CD4-positive, alpha-beta T cell (primary cell): ENCODE measurements around the gene TSPAN33. TPM values are rescaled to one million over a fixed set of nuclear protein-coding genes. Genes with fewer than 3 reads are reported as not detected.

Source experiments
- ATAC-seq: fragments of 200-7000 bp; cut with Tn5 transposase; one replicate; pipeline ENCODE4 v1.10.0; 2022; ENCODE audit warnings: mild to moderate bottlenecking; ENCODE audit not compliant: poor library complexity
- CTCF ChIA-PET: fragments of 350-600 bp; sonication (Branson Sonifier 250); formaldehyde crosslinking; loops from one replicate; lab custom pipeline; 2021; ENCODE audit warnings: antibody characterized with exemption, inconsistent platforms; lab: Charles Lee
- POLR2A ChIA-PET: fragments of 350-600 bp; sonication (Branson Sonifier 250); formaldehyde crosslinking; loops from one replicate; lab custom pipeline; 2021; ENCODE audit warnings: antibody characterized with exemption, inconsistent platforms; lab: Charles Lee
- DNase-seq, 14 experiments: peaks; one replicate each; pipeline ENCODE4 v3.0.0-alpha.2; 2013 to 2020; ENCODE audit warnings: mixed read lengths in 2 of 14
- H3K27ac ChIP-seq, 2 donors: one replicate each; pipeline versions ENCODE4 v1.5.1 to v1.7.0; 2013; ENCODE audit warnings: low read length in 2 of 2, low read depth in 1 of 2, mild to moderate bottlenecking in 1 of 2
- H3K27me3 ChIP-seq, 2 experiments: 1 replicate in 1 of 2; 2 replicates in 1 of 2; pipeline versions ENCODE4 v1.6.1 to v1.7.0; 2013; ENCODE audit warnings: low read length in 2 of 2, control low read depth in 1 of 2, mild to moderate bottlenecking in 1 of 2, moderate library complexity in 1 of 2; ENCODE audit not compliant: insufficient read depth in 2 of 2, control insufficient read depth in 1 of 2
- H3K36me3 ChIP-seq: one replicate; pipeline ENCODE4 v1.6.1; 2013; ENCODE audit warnings: low read length, control low read depth; ENCODE audit not compliant: insufficient read depth
- H3K4me1 ChIP-seq: one replicate; pipeline ENCODE4 v1.6.1; 2013; ENCODE audit warnings: low read length, control low read depth; ENCODE audit not compliant: insufficient read depth
- H3K4me3 ChIP-seq: one replicate; pipeline ENCODE4 v1.5.1; 2013; ENCODE audit warnings: mild to moderate bottlenecking, low read length, moderate library complexity
- H3K9me3 ChIP-seq, 2 experiments: 1 replicate in 1 of 2; 2 replicates in 1 of 2; pipeline versions ENCODE4 v1.6.1 to v1.7.0; 2013; ENCODE audit warnings: low read length in 2 of 2, mild to moderate bottlenecking in 2 of 2, control low read depth in 1 of 2, moderate library complexity in 1 of 2; ENCODE audit not compliant: control insufficient read depth in 1 of 2, insufficient read depth in 1 of 2
- H3K27ac Mint-ChIP-seq: one replicate; pipeline ENCODE4 v1.8.0; 2020; ENCODE audit warnings: mixed read lengths
- H3K27me3 Mint-ChIP-seq: one replicate; pipeline ENCODE4 v1.8.0; 2021; ENCODE audit warnings: mixed read lengths
- H3K36me3 Mint-ChIP-seq: one replicate; pipeline ENCODE4 v1.8.0; 2021; ENCODE audit warnings: low read depth, mixed read lengths
- H3K4me1 Mint-ChIP-seq: one replicate; pipeline ENCODE4 v1.8.0; 2021; ENCODE audit warnings: low read depth, mixed read lengths
- H3K4me3 Mint-ChIP-seq: one replicate; pipeline ENCODE4 v1.8.0; 2020; ENCODE audit warnings: mild to moderate bottlenecking, mixed read lengths
- H3K9me3 Mint-ChIP-seq: one replicate; pipeline ENCODE4 v1.8.0; 2020; ENCODE audit warnings: mixed read lengths
- CTCF ChIP-seq: fragments of 200-600 bp; IDR thresholded peaks from one replicate; pipeline ENCODE4 v1.8.0; 2022; ENCODE audit warnings: antibody characterized with exemption, mild to moderate bottlenecking
- intact Hi-C, 2 experiments: fragments of 100-400 bp; cut with DNase I in 1 of 2; cut with micrococcal nuclease in 1 of 2; formaldehyde crosslinking; loops; one replicate each; pipeline versions ENCODE4 v1.15.1 to v1.9.0; 2023 to 2025; cut with DNase I, micrococcal nuclease
- total RNA-seq, 174 experiments: library from RNA in 2 of 174; stranded (reverse) in 2 of 174; gene quantifications; one replicate each; pipeline ENCODE4 v1.2.3 and lab custom pipeline; 2021 to 2026

The TSPAN33 gene
- total RNA-seq, 2 experiments from 2014 or later, result 3.6 to 4.1 TPM

- ATAC-seq, result no peak
- no peaks in the 10 kb centered on the region for H3K36me3 Mint-ChIP-seq
- H3K27me3 Mint-ChIP-seq, result peaks cover 29% of the 10 kb centered on the region
- intact Hi-C loops, result no loop called here
- H3K9me3 Mint-ChIP-seq, result no peaks in the 10 kb centered on the region
- no peak overlapping the region for H3K27ac ChIP-seq
- H3K4me3 Mint-ChIP-seq, result no peak overlapping the region
- H3K9me3 ChIP-seq, result no peaks in the 10 kb centered on the region
- H3K4me1 Mint-ChIP-seq, result no peaks in the 10 kb centered on the region
- H3K36me3 ChIP-seq, result no peaks in the 10 kb centered on the region
- H3K4me3 ChIP-seq, result no peak overlapping the region
- POLR2A ChIA-PET, result no interaction called here
- no peak for TF ChIP-seq CTCF
- H3K4me1 ChIP-seq, result no peaks in the 10 kb centered on the region
- H3K27ac Mint-ChIP-seq, result no peak overlapping the region
- peaks cover 2 to 3% of the 10 kb centered on the region in 2 experiments for H3K27me3 ChIP-seq
- CTCF ChIA-PET, result no interaction called here
- no peak for DNase-seq
These were observed 32.6 kb downstream of the TSPAN33 start for GRCh38 chr7:129176916-129177710.

GRCh38 chr7:129184981-129185670 is 40.6 kb downstream of the TSPAN33 start:
- Histone ChIP-seq H3K27ac (no peak overlapping the region), H3K4me3 (no peak overlapping the region), H3K27me3 (peaks cover 21 to 23% of the 10 kb centered on the region in 2 experiments), H3K9me3 (no peaks in the 10 kb centered on the region), H3K4me1 (peaks cover 13% of the 10 kb centered on the region), H3K36me3 (no peaks in the 10 kb centered on the region)
- no peak for TF ChIP-seq CTCF
- DNase-seq, result no peak
- POLR2A ChIA-PET, result no interaction called here
- no peaks in the 10 kb centered on the region for H3K9me3 Mint-ChIP-seq
- H3K36me3 Mint-ChIP-seq, result no peaks in the 10 kb centered on the region
- peaks cover 12% of the 10 kb centered on the region for H3K4me1 Mint-ChIP-seq
- no peak overlapping the region for H3K4me3 Mint-ChIP-seq
- no peak for ATAC-seq
- H3K27me3 Mint-ChIP-seq, result peaks cover 53% of the 10 kb centered on the region
- CTCF ChIA-PET, result interaction anchor here (0.6 kb wide), 1 partner anchor 1583 kb away, joined by 3 read pairs; no protein-coding TSS in a partner anchor
- no peak overlapping the region for H3K27ac Mint-ChIP-seq
- intact Hi-C loops, result no loop called here

- intact Hi-C loops, result no loop called here
- peaks cover 12% of the 10 kb centered on the region for H3K4me1 Mint-ChIP-seq
These were observed 42.3 kb downstream of the TSPAN33 start for GRCh38 chr7:129186749-129187260.

More at GRCh38 chr7:129186749-129187260, 42.3 kb downstream of the TSPAN33 start:
- H3K4me1 ChIP-seq, result peaks cover 13% of the 10 kb centered on the region
- H3K36me3 ChIP-seq, result no peaks in the 10 kb centered on the region
- H3K4me3 ChIP-seq, result no peak overlapping the region
- H3K4me3 Mint-ChIP-seq, result peak overlapping the region; percentile 47
- ChIA-PET CTCF (no interaction called here), POLR2A (no interaction called here)
- peaks cover 57% of the 10 kb centered on the region for H3K27me3 Mint-ChIP-seq
- H3K27ac Mint-ChIP-seq, result no peak overlapping the region
- H3K36me3 Mint-ChIP-seq, result no peaks in the 10 kb centered on the region
- TF ChIP-seq CTCF, result no peak
- DNase-seq, result no peak
- ATAC-seq, result no peak
- no peaks in the 10 kb centered on the region for H3K9me3 ChIP-seq
- peaks cover 25 to 32% of the 10 kb centered on the region in 2 experiments for H3K27me3 ChIP-seq
- no peak overlapping the region for H3K27ac ChIP-seq
- no peaks in the 10 kb centered on the region for H3K9me3 Mint-ChIP-seq
